Spinal cord (tissue), 10 donors: ENCODE data around the gene ZNF786. TPM values are rescaled to one million over a fixed set of nuclear protein-coding genes. Genes with fewer than 3 reads are reported as not detected.
A peak's percentile ranks its signal among the peaks of the same experiment; 100 is the strongest.

Source experiments
- DNase-seq, 6 donors: peaks; one replicate each; pipeline versions ENCODE4 v3.0.0 to v3.0.0-alpha.2; 2013 to 2015; ENCODE audit warnings: low spot score in 6 of 6, low read depth in 4 of 6
- H3K27ac ChIP-seq: one replicate; pipeline ENCODE4 v1.5.1; 2013; ENCODE audit warnings: low read depth, low read length, control low read depth
- H3K27me3 ChIP-seq: one replicate; pipeline ENCODE4 v1.6.1; 2013; ENCODE audit warnings: low read length; ENCODE audit not compliant: control insufficient read depth, insufficient read depth
- H3K36me3 ChIP-seq: one replicate; pipeline ENCODE4 v1.6.1; 2013; ENCODE audit warnings: low read length; ENCODE audit not compliant: control insufficient read depth, insufficient read depth
- H3K4me1 ChIP-seq: one replicate; pipeline ENCODE4 v1.6.1; 2013; ENCODE audit warnings: low read length; ENCODE audit not compliant: control insufficient read depth, insufficient read depth
- H3K4me3 ChIP-seq: one replicate; pipeline ENCODE4 v1.5.1; 2013; ENCODE audit warnings: low read depth, low read length, control low read depth
- H3K9me3 ChIP-seq: one replicate; pipeline ENCODE4 v1.6.1; 2013; ENCODE audit warnings: low read length; ENCODE audit not compliant: control insufficient read depth, insufficient read depth
- whole genome bisulfite sequencing: methylation state at CpG from one replicate; pipeline ENCODE4 v1.1.5; 2013; ENCODE audit warnings: missing lambda C conversion rate; ENCODE audit not compliant: insufficient coverage; 5-methylcytosine and 5-hydroxymethylcytosine counted together
- polyA plus RNA-seq, 2 donors: library from polyadenylated mRNA; unstranded; fragments of 120-200 nt; gene quantifications; one replicate each; pipeline ENCODE4 v1.2.1, GENCODE V29; 2013; ENCODE audit not compliant: insufficient read length in 2 of 2
- small RNA-seq: library from RNA; depleted of rRNA; stranded (forward); fragments of <200 nt; gene quantifications from one replicate; pipeline ENCODE3, GENCODE V24; 2014; ENCODE audit warnings: low replicate concordance
- total RNA-seq, 2 donors: library from RNA; depleted of rRNA in 1 of 2; stranded (reverse); fragments of 120-200 nt in 1 of 2; fragments of >200 nt in 1 of 2; gene quantifications; one replicate each; pipeline versions ENCODE4 v1.2.3 to v1.2.4, GENCODE V29; 2013 to 2014
- donor health status: healthy.

The ZNF786 gene
- total and polyA plus RNA-seq, 4 donors = 9.6 to 10.8 (median 10.0) TPM

DNA sequence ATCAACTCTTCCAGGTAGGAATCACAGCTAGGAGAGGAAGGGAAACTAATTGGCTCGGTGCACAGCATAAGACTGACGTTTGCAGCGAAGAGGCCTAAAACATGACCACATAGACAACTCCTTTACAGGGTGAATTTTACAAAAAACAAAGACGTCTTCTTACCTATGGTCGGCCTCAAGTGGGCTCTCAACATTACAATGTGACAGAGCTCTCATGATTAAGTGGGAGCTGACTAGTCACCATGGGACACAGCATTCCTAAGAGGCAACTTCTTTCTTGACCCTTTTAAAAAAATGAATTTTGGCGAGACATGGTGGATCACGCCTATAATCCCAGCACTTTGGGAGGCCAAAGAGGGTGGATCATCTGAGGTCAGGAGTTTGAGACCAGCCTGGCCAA lies 66.9 kb downstream of the ZNF786 start:
- DNase-seq = no peak
- H3K9me3 ChIP-seq = no peaks in the 10 kb centered on the region
- no peak overlapping the region for H3K27ac ChIP-seq
- H3K36me3 ChIP-seq = peaks cover 16% of the 10 kb centered on the region
- peaks cover 33% of the 10 kb centered on the region for H3K4me1 ChIP-seq
- H3K27me3 ChIP-seq = no peaks in the 10 kb centered on the region
- no peak overlapping the region for H3K4me3 ChIP-seq
- 59% methylated on average over 2 of the region's 7 CpGs for WGBS

- Histone ChIP-seq H3K4me1 (peaks cover 34% of the 10 kb centered on the region), H3K27me3 (no peaks in the 10 kb centered on the region), H3K27ac (no peak overlapping the region), H3K36me3 (peaks cover 17% of the 10 kb centered on the region), H3K4me3 (no peak overlapping the region), H3K9me3 (no peaks in the 10 kb centered on the region)
- 64% methylated on average over 5 of the region's 6 CpGs for WGBS
- no peak for DNase-seq
Measured at GRCh38 chr7:149022756-149023360, 67.7 kb downstream of the ZNF786 start.

GRCh38 chr7:149021725-149022062 lies 68.8 kb downstream of the ZNF786 start:
- Histone ChIP-seq H3K9me3 (no peaks in the 10 kb centered on the region), H3K36me3 (peaks cover 27% of the 10 kb centered on the region), H3K27ac (no peak overlapping the region), H3K4me1 (peaks cover 32% of the 10 kb centered on the region), H3K27me3 (no peaks in the 10 kb centered on the region), H3K4me3 (no peak overlapping the region)
- DNase-seq = no peak
- 95% methylated on average over 12 of the region's 12 CpGs for WGBS

DNA sequence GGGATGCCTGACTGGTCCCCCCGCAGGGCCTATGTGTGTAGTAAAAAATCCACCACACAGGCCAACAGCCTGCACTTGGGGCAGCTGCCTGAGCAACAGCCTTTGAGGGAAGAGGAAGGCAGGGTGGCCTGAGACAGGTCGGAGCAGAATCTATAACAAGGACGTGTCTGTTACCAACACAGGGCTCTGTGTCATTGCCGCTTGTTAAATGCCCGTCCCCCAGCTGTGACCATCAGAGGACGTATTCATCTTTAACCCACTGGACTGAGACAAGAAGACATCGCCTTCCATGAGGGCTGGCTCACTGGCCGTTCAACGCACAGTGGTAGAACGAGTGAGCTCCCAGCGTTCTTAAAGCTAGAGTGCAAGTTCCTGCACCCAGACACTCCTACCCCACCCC lies 70.0 kb downstream of the ZNF786 start:
- Histone ChIP-seq H3K27ac (peak overlapping the region; percentile 3), H3K4me1 (peaks cover 25% of the 10 kb centered on the region), H3K27me3 (no peaks in the 10 kb centered on the region), H3K36me3 (peaks cover 39% of the 10 kb centered on the region), H3K4me3 (no peak overlapping the region), H3K9me3 (no peaks in the 10 kb centered on the region)
- DNase-seq = peak in 4 of 6 donors; percentile 29 to 75 (median 49)
- WGBS = 63% methylated on average over 10 of the region's 11 CpGs

Small RNA genes within 50 kb of the gene (small RNA-seq; reads per million reads assigned to genes)
- gene COX6B1P1 = not detected
- 4.9 reads per million, percentile 94 among the genes with 10 or more reads in this experiment for gene RN7SL521P
- not detected for gene RNU6-650P

Other genes starting within 250 kb of the ZNF786 start
- 10 to 100 TPM; 17.2 to 17.4 TPM for gene EZH2, start 206.4 kb downstream of the ZNF786 start, total RNA-seq
- 10 to 100 TPM; 27.0 to 34.2 TPM for gene EZH2, start 206.4 kb downstream of the ZNF786 start, polyA plus RNA-seq
- 100 to 1,000 TPM in 1 of 2 donors, 10 to 100 TPM in 1; 84.5 to 123 TPM for gene PDIA4, start 62.2 kb downstream of the ZNF786 start, total RNA-seq
- 10 to 100 TPM; 80.2 to 86.4 TPM for gene PDIA4, start 62.2 kb downstream of the ZNF786 start, polyA plus RNA-seq
- 1 to 10 TPM; 5.7 to 5.8 TPM for gene ZNF425, start 35.6 kb upstream of the ZNF786 start, total RNA-seq
- 1 to 10 TPM; 6.1 to 6.3 TPM for gene ZNF425, start 35.6 kb upstream of the ZNF786 start, polyA plus RNA-seq
- 10 to 100 TPM; 15.3 to 15.7 TPM for gene ZNF398, start 56.7 kb upstream of the ZNF786 start, total RNA-seq
- gene ZNF398, start 56.7 kb upstream of the ZNF786 start, polyA plus RNA-seq = 10 to 100 TPM; 15.1 to 16.2 TPM
- 10 to 100 TPM; 17.8 to 19.1 TPM for gene ZNF282, start 104.8 kb upstream of the ZNF786 start, total RNA-seq
- 10 to 100 TPM; 29.0 to 35.0 TPM for gene ZNF282, start 104.8 kb upstream of the ZNF786 start, polyA plus RNA-seq
- gene ZNF212, start 148.9 kb upstream of the ZNF786 start, total RNA-seq = 1 to 10 TPM; 5.4 to 6.8 TPM
- 10 to 100 TPM; 12.3 to 16.6 TPM for gene ZNF212, start 148.9 kb upstream of the ZNF786 start, polyA plus RNA-seq
- 10 to 100 TPM in 1 of 2 donors, 1 to 10 TPM in 1; 7.8 to 17.2 TPM for gene ZNF783, start 171.5 kb upstream of the ZNF786 start, total RNA-seq
- gene ZNF783, start 171.5 kb upstream of the ZNF786 start, polyA plus RNA-seq = 10 to 100 TPM; 21.4 to 26.6 TPM